GM12874 (cell line): ENCODE measurements around the gene ADARB2.

Source experiments
- TF ChIP-seq, protein P1 (sequence below): IDR thresholded peaks from 2 replicates; pipeline ENCODE4 v1.5.1; 2011; ENCODE audit warnings: low read depth, mild to moderate bottlenecking, control low read depth, low read length, moderate library complexity; ENCODE audit not compliant: insufficient read depth

The ADARB2 gene

GRCh38 chr10:1605999-1606940, 131.1 kb downstream of the ADARB2 start:
- TF ChIP-seq, protein P1, sequence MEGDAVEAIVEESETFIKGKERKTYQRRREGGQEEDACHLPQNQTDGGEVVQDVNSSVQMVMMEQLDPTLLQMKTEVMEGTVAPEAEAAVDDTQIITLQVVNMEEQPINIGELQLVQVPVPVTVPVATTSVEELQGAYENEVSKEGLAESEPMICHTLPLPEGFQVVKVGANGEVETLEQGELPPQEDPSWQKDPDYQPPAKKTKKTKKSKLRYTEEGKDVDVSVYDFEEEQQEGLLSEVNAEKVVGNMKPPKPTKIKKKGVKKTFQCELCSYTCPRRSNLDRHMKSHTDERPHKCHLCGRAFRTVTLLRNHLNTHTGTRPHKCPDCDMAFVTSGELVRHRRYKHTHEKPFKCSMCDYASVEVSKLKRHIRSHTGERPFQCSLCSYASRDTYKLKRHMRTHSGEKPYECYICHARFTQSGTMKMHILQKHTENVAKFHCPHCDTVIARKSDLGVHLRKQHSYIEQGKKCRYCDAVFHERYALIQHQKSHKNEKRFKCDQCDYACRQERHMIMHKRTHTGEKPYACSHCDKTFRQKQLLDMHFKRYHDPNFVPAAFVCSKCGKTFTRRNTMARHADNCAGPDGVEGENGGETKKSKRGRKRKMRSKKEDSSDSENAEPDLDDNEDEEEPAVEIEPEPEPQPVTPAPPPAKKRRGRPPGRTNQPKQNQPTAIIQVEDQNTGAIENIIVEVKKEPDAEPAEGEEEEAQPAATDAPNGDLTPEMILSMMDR = no peak

- TF ChIP-seq, protein P1 = no peak
Measured at GRCh38 chr10:1605121-1605520, 132.2 kb downstream of the ADARB2 start.

- TF ChIP-seq, protein P1 = no peak
Measured at GRCh38 chr10:1604246-1604645, 133.1 kb downstream of the ADARB2 start.

DNA sequence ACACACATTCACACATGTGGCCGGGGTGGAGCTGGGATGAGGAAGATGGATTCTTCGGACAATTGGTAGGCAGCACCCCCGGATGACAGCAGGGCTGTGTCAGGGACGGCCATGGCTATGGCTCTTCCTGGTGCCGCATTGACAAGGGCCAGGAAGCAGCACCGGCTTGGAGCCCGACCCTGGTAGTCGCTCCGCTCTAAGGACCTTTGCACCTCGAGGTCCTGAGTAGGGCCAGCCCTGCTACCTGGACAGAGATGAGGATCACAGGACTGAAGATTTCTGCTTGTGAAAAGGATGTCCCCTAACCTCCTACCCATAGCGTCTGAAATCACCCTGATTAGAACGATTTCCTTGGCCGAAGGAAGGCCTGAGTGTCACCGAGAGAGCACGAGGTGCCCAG, 134.1 kb downstream of the ADARB2 start:
- TF ChIP-seq, protein P1 = no peak

DNA sequence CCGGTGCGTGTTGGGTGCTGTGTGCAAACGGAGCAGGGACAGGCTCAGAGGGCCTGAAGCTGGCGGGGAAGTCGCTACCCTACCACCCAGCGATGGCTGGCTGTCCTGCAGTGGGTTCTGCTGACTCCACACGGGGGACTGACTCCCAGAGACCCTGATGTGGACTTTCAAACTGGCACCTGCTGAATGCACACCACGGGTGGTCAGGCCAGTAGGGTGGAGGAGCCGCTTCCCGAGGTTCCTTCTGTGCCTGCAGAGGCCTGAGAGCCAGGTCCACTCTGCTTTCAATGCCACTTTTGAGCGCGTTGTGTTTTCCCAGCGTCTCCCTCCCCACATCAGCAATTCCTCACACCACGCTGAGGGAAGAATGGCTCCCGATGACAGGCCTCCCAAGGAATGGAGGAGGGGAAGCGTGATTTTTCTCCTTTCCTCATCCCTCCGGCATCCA, 135.3 kb downstream of the ADARB2 start:
- TF ChIP-seq, protein P1 = no peak

DNA sequence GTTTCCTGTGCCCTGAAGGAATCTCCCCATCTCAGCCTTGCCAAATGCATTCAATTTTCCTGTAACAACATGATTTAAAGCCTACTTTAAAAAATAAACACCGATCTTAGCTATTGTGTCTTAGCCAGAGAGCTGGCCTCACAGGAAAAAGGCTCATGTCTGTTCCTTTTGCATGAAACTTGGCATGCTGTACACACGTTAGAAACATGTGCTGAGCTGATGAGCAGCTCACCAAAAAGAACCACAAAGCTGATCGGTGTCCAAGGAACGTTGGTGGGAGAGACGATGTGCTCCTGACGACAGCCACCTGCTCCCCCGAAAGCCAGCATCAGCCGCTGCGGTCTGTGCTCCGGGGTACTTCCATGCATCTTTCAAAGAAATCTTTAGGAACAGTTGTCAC, 135.9 kb downstream of the ADARB2 start:
- TF ChIP-seq, protein P1 = no peak

GRCh38 chr10:1600861-1601260, 136.5 kb downstream of the ADARB2 start:
- TF ChIP-seq, protein P1 = no peak
